GM12873 (cell line): ENCODE results near the gene JAZF1.

Source experiments
- CTCF ChIP-seq: IDR thresholded peaks from 2 replicates; pipeline ENCODE4 v1.5.1; 2012; ENCODE audit warnings: low read depth, mild to moderate bottlenecking, moderate library complexity, low read length, control low read depth; ENCODE audit not compliant: insufficient read depth; ENCODE audit errors: missing control alignments

The JAZF1 gene

GRCh38 chr7:27920281-27920946 lies 260.2 kb downstream of the JAZF1 start:
- TF ChIP-seq CTCF, result no peak

DNA sequence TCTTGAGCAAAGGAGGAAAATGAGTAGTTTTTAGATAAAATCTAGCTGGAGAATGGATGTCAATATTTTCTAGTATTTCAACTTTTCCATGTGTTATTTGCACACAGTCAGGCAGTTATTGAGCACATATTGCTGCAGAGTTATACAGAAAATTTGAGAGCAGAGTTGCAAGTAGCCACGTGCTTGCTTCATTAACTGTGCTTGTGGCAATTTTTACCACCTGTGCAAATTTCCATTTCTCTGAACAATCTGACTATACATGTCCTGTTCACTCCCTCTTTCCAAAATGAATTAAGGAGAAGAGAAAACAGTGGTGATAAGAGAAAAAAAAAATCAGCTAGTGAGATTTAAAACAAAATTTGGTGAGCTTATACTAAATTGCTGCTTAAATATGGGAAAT lies 262.1 kb downstream of the JAZF1 start:
- TF ChIP-seq CTCF, result no peak

DNA sequence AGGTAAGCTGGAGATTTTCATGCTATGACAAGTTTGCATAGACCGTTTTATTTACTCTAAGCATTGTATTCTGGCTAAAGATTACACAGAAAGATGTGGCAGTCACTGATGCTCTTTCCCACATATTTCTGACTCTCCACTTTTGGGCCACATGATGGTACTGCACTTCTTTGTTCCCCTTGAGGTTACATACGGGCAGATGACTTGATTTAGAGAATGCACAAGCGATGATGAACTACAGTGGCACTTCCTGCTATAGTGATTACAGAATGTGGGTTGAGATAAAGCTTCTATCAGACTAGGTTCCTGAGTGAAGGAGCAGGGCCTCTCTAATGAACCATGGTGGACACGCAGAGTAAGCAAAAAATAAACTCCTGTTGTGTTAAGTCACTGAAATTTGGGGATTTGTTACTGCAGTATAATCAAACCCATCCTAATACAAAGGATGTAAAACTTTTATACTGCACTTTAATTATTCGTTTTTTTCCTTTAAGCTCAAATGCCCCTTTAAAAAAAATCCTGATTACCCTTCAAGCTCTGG lies 262.8 kb downstream of the JAZF1 start:
- TF ChIP-seq CTCF, result no peak

GRCh38 chr7:27917119-27917518 lies 263.5 kb downstream of the JAZF1 start:
- no peak for TF ChIP-seq CTCF

DNA sequence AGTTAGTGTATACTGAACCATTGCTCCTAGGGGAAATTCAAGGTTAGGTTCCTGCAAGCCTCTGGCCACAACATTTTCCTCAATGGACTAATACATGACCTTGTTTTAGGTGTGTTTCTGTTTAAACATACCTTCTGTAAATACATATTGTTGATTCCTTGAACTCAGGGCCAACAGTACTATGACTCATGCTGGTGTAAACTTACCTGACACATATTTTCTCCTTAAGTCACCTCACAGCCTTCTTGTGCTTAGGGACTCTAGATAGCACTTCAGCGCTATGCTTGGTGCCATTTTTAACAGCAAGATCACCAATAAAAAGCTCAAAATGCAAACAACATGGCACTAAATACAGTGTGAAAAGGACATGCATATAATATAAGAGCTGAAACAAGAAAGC lies 264.2 kb downstream of the JAZF1 start:
- no peak for TF ChIP-seq CTCF

GRCh38 chr7:27914409-27914808 lies 266.2 kb downstream of the JAZF1 start:
- TF ChIP-seq CTCF, result no peak

GRCh38 chr7:27912751-27913150 lies 267.8 kb downstream of the JAZF1 start:
- no peak for TF ChIP-seq CTCF
